Panc1 (cell line): ENCODE results near the gene CPNE6. TPM values are rescaled to one million over a fixed set of nuclear protein-coding genes. Genes with fewer than 3 reads are reported as not detected.

ENCODE experiments used
- ATAC-seq: fragments of 200-7000 bp; cut with Tn5 transposase; 2 replicates; pipeline ENCODE4 v1.9.1; 2020; ENCODE audit warnings: mild to moderate bottlenecking, moderate library complexity
- BruUV-seq: library from RNA; stranded (reverse); fragments of 400-500 nt; replicated peaks from 2 replicates; lab custom pipeline; 2021; lab: Mats Ljungman, UMichigan
- CTCF ChIA-PET: fragments of 300-600 bp; sonication (Branson Sonifier 250); formaldehyde crosslinking; loops from one replicate; lab custom pipeline; 2022; ENCODE audit warnings: antibody characterized with exemption; lab: Charles Lee
- POLR2A ChIA-PET: fragments of 300-600 bp; sonication (Branson Sonifier 250); formaldehyde crosslinking; loops from one replicate; lab custom pipeline; 2022; ENCODE audit warnings: antibody characterized with exemption; lab: Charles Lee
- DNase-seq: peaks from one replicate; pipeline ENCODE4 v3.0.0-alpha.2; 2010; ENCODE audit warnings: low read depth, low spot score
- H3K27ac ChIP-seq: 2 replicates; pipeline ENCODE4 v1.5.1; 2011; ENCODE audit warnings: mild to moderate bottlenecking, low read length, inconsistent platforms
- H3K27me3 ChIP-seq: fragments of 200-500 bp; sonication (Bioruptor generic); 2 replicates; pipeline ENCODE4 v1.6.0; 2014; ENCODE audit warnings: low read length, inconsistent platforms; ENCODE audit not compliant: control insufficient read depth, insufficient read depth
- H3K36me3 ChIP-seq: fragments of 200-500 bp; sonication (Bioruptor generic); 2 replicates; pipeline ENCODE4 v1.5.1; 2014; ENCODE audit warnings: inconsistent platforms, mild to moderate bottlenecking, low read length, moderate library complexity; ENCODE audit not compliant: control insufficient read depth, insufficient read depth
- H3K4me1 ChIP-seq: 2 replicates; pipeline ENCODE4 v1.5.1; 2011; ENCODE audit warnings: inconsistent platforms, mild to moderate bottlenecking, low read length, moderate library complexity; ENCODE audit not compliant: control insufficient read depth, insufficient read depth
- H3K4me3 ChIP-seq, 2 experiments: 2 replicates each; pipeline ENCODE4 v1.5.1; 2011 to 2012; ENCODE audit warnings: low read depth in 2 of 2, low read length in 2 of 2, mild to moderate bottlenecking in 2 of 2, inconsistent platforms in 1 of 2, moderate library complexity in 1 of 2
- H3K9me3 ChIP-seq: fragments of 200-500 bp; sonication (Bioruptor generic); 2 replicates; pipeline ENCODE4 v1.5.1; 2014; ENCODE audit warnings: low read depth, mild to moderate bottlenecking, inconsistent platforms, low read length, moderate library complexity; ENCODE audit not compliant: control insufficient read depth, insufficient read depth
- POLR2AphosphoS5 ChIP-seq: IDR thresholded peaks from 2 replicates; pipeline ENCODE4 v1.6.1; 2012; ENCODE audit warnings: mild to moderate bottlenecking, low read depth, low read length, moderate library complexity
- SIN3A ChIP-seq: IDR thresholded peaks from 2 replicates; pipeline ENCODE4 v1.6.1; 2012; ENCODE audit warnings: low read depth, mild to moderate bottlenecking, low read length, moderate library complexity, borderline replicate concordance; ENCODE audit not compliant: insufficient read depth
- TCF7L2 ChIP-seq: IDR thresholded peaks from 2 replicates; pipeline ENCODE4 v1.6.1; 2011; ENCODE audit warnings: mild to moderate bottlenecking, low read depth, low read length, inconsistent platforms
- in situ Hi-C: cut with HindIII; loops from 2 replicates; pipeline ENCODE4 v1.10.0; 2016; ENCODE audit warnings: low sequenced_read_pairs, low pct_unique_long_range_greater_than_20kb
- intact Hi-C: fragments of 100-400 bp; cut with micrococcal nuclease; formaldehyde crosslinking; loops from one replicate; pipeline ENCODE4 v1.10.0; 2022; ENCODE audit not compliant: unreplicated experiment
- total RNA-seq: library from RNA; stranded (reverse); gene quantifications from one replicate; pipeline ENCODE4 v1.2.1, GENCODE V29; 2021; ENCODE audit not compliant: unreplicated experiment
- TF ChIP-seq, protein P1 (sequence below), 2 experiments: IDR thresholded peaks; 2 replicates each; pipeline ENCODE4 v1.6.1; 2011 to 2012; ENCODE audit warnings: low read depth in 2 of 2, control low read depth in 1 of 2, low read length in 1 of 2, mild to moderate bottlenecking in 1 of 2, moderate library complexity in 1 of 2; ENCODE audit not compliant: insufficient read depth in 1 of 2
- TF ChIP-seq, protein P2 (sequence below): fragments of 450-650 bp; IDR thresholded peaks from 2 replicates; pipeline ENCODE4 v1.5.1; 2017; ENCODE audit warnings: mild to moderate bottlenecking

Gene CPNE6
- total RNA-seq, 1 experiment from 2014 or later = not detected

DNA sequence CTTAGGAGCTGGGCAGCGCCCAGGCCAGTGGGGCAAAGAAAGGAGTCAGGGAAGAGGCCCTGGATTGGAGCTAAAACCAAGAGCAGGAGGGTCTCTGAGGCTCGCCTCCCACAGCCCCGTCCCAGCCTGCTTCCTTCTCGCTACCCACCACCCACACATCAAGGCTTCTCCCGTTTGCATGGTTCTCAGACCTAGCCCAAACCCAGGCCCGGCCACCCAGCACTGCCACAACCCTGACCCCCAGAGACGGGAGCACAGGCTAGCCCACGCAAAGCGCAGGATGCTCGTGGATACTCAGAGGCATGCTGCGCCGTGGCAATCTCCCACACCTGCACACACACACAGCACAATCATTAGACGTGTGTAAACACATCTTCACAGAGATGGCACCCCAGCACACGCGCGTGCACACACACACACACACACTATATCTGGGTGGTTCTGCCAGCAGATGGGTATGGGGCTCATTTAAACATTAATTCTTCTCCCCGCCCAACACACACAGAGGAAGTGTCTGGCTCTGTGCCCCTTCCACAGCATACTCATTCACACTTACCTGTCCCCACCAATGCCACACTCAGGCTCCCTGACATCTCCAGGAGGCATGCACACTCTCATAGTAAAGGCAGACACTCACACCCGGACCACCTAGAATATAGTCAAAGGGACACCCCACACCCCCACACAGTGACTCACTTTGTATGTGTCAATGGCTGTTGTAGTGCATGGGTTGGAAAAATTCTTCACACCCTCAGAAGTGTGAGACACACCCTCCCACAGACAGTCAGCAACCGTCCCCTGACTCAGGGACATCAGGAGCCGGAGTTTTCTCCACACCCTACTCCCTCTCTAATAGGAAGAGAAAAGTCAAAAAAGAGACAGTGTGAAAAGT is 18.5 kb upstream of the CPNE6 start:
- BruUV-seq = no TSS peak
- intact Hi-C loops (no loop called here), in situ Hi-C loops (no loop called here)
- ChIA-PET CTCF (interaction anchor here (1.1 kb wide), 1 partner anchor 421 kb away, joined by 3 read pairs; no protein-coding TSS in a partner anchor), POLR2A (no interaction called here)
- H3K4me3 ChIP-seq = peak overlapping the region; percentile 51 to 64
- no peaks in the 10 kb centered on the region for H3K36me3 ChIP-seq
- H3K4me1 ChIP-seq = no peaks in the 10 kb centered on the region
- ATAC-seq = no peak
- no peaks in the 10 kb centered on the region for H3K9me3 ChIP-seq
- no peak for DNase-seq
- TF ChIP-seq SIN3A = no peak
- TF ChIP-seq, protein P1, sequence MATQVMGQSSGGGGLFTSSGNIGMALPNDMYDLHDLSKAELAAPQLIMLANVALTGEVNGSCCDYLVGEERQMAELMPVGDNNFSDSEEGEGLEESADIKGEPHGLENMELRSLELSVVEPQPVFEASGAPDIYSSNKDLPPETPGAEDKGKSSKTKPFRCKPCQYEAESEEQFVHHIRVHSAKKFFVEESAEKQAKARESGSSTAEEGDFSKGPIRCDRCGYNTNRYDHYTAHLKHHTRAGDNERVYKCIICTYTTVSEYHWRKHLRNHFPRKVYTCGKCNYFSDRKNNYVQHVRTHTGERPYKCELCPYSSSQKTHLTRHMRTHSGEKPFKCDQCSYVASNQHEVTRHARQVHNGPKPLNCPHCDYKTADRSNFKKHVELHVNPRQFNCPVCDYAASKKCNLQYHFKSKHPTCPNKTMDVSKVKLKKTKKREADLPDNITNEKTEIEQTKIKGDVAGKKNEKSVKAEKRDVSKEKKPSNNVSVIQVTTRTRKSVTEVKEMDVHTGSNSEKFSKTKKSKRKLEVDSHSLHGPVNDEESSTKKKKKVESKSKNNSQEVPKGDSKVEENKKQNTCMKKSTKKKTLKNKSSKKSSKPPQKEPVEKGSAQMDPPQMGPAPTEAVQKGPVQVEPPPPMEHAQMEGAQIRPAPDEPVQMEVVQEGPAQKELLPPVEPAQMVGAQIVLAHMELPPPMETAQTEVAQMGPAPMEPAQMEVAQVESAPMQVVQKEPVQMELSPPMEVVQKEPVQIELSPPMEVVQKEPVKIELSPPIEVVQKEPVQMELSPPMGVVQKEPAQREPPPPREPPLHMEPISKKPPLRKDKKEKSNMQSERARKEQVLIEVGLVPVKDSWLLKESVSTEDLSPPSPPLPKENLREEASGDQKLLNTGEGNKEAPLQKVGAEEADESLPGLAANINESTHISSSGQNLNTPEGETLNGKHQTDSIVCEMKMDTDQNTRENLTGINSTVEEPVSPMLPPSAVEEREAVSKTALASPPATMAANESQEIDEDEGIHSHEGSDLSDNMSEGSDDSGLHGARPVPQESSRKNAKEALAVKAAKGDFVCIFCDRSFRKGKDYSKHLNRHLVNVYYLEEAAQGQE (IDR thresholded peaks at IDR 0.05; ENCODE audit: insufficient read depth in 1 of 2, low read depth in 2 of 2, low read length in 1 of 2) = peak in 1 of 2 experiments; percentile 6; a peak in 1 of 4 replicates
- no peaks in the 10 kb centered on the region; the same call in 1 of the 2 replicates for H3K27me3 ChIP-seq
- no peak overlapping the region for H3K27ac ChIP-seq

DNA sequence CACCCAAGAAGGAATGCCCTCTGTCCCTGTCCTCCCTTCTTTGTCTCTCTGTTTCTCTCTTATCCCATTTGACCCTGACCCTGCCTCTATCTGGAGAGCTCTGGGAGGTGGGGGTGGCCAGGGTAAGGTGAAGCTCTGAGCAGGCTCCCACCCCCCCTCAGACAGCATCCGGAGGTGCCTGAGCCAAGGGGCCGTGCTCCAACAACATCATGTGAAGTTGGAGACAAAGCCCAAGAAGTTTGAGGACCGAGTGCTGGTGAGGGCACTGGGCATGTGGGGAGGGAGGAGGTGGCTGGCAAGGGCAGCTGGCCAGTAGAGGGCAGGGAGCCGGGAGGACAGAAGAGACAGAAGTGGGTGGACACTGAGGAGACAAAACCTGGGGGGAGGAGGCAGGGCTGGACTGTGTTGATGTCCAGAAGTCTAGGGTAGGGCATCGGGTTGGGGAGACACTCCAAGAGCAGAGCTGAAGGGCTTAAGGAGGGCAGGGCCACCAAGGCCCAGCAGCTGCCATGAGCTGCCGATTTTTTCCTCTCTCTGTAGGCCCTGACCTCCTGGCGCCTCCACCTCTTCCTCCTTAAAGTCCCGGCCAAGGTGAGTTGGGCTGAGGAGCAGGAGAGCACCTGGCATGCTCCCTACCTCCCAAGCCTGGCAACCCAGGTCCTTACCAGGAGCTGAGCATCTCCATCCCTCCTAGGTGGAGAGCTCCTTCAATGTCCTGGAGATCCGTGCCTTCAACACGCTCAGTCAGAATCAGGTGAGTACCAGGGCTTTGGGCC is 17.6 kb upstream of the CPNE6 start:
- in situ Hi-C loops (no loop called here), intact Hi-C loops (no loop called here)
- TF ChIP-seq, protein P2, sequence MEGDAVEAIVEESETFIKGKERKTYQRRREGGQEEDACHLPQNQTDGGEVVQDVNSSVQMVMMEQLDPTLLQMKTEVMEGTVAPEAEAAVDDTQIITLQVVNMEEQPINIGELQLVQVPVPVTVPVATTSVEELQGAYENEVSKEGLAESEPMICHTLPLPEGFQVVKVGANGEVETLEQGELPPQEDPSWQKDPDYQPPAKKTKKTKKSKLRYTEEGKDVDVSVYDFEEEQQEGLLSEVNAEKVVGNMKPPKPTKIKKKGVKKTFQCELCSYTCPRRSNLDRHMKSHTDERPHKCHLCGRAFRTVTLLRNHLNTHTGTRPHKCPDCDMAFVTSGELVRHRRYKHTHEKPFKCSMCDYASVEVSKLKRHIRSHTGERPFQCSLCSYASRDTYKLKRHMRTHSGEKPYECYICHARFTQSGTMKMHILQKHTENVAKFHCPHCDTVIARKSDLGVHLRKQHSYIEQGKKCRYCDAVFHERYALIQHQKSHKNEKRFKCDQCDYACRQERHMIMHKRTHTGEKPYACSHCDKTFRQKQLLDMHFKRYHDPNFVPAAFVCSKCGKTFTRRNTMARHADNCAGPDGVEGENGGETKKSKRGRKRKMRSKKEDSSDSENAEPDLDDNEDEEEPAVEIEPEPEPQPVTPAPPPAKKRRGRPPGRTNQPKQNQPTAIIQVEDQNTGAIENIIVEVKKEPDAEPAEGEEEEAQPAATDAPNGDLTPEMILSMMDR = no peak
- TF ChIP-seq POLR2AphosphoS5 = no peak
- no peak for TF ChIP-seq SIN3A
- TF ChIP-seq, protein P1 (IDR thresholded peaks at IDR 0.05; ENCODE audit: insufficient read depth in 1 of 2, low read depth in 2 of 2, low read length in 1 of 2) = no peak
- no peak for TF ChIP-seq TCF7L2
- ATAC-seq (no peak), DNase-seq (no peak)
- H3K27me3 ChIP-seq = no peaks in the 10 kb centered on the region; the same call in 1 of the 2 replicates
- H3K9me3 ChIP-seq = no peaks in the 10 kb centered on the region
- H3K36me3 ChIP-seq = no peaks in the 10 kb centered on the region
- no peak overlapping the region for H3K27ac ChIP-seq
- no peak overlapping the region for H3K4me3 ChIP-seq
- ChIA-PET CTCF (interaction anchor here (1.1 kb wide), 1 partner anchor 422 kb away, joined by 3 read pairs; no protein-coding TSS in a partner anchor), POLR2A (interaction anchor here (0.6 kb wide), 1 partner anchor 133 kb away, joined by 3 read pairs; no protein-coding TSS in a partner anchor)
- BruUV-seq = no TSS peak
- no peaks in the 10 kb centered on the region for H3K4me1 ChIP-seq
